Fibroblast of pulmonary artery (primary cell): ENCODE measurements around the gene TAGLN.
"Not testable (repeated sequence)": the region's sequence is repeated elsewhere in the genome, so short reads cannot be mapped to it uniquely, and the experiment has no call there.

Experiments
- DNase-seq: peaks from one replicate; pipeline ENCODE4 v3.0.0-alpha.2; 2010; ENCODE audit warnings: low read depth
- H3K4me3 ChIP-seq: replicated peaks from 2 replicates; pipeline ENCODE4 v1.5.1; 2011; ENCODE audit warnings: low read depth, mild to moderate bottlenecking, control low read depth, low read length, moderate library complexity
- TF ChIP-seq, protein P1 (sequence below): IDR thresholded peaks from 2 replicates; pipeline ENCODE4 v1.5.1; 2011; ENCODE audit warnings: mild to moderate bottlenecking, control low read depth, low read length, inconsistent platforms; ENCODE audit errors: missing control alignments

The TAGLN gene

GRCh38 chr11:117202386-117203068 lies 3.4 kb downstream of the TAGLN start:
- peak overlapping the region; percentile 67 for H3K4me3 ChIP-seq
- no peak for DNase-seq
- TF ChIP-seq, protein P1, sequence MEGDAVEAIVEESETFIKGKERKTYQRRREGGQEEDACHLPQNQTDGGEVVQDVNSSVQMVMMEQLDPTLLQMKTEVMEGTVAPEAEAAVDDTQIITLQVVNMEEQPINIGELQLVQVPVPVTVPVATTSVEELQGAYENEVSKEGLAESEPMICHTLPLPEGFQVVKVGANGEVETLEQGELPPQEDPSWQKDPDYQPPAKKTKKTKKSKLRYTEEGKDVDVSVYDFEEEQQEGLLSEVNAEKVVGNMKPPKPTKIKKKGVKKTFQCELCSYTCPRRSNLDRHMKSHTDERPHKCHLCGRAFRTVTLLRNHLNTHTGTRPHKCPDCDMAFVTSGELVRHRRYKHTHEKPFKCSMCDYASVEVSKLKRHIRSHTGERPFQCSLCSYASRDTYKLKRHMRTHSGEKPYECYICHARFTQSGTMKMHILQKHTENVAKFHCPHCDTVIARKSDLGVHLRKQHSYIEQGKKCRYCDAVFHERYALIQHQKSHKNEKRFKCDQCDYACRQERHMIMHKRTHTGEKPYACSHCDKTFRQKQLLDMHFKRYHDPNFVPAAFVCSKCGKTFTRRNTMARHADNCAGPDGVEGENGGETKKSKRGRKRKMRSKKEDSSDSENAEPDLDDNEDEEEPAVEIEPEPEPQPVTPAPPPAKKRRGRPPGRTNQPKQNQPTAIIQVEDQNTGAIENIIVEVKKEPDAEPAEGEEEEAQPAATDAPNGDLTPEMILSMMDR, result no peak

DNA sequence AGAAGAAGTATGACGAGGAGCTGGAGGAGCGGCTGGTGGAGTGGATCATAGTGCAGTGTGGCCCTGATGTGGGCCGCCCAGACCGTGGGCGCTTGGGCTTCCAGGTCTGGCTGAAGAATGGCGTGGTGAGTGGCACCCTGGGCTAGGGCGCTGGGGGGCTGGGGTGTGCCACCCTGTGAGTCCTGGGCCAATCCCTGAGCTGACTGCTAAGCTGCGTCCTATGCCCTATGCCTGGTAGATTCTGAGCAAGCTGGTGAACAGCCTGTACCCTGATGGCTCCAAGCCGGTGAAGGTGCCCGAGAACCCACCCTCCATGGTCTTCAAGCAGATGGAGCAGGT lies 3.9 kb downstream of the TAGLN start:
- H3K4me3 ChIP-seq, result no peak overlapping the region
- DNase-seq, result no peak
- TF ChIP-seq, protein P1, result no peak

DNA sequence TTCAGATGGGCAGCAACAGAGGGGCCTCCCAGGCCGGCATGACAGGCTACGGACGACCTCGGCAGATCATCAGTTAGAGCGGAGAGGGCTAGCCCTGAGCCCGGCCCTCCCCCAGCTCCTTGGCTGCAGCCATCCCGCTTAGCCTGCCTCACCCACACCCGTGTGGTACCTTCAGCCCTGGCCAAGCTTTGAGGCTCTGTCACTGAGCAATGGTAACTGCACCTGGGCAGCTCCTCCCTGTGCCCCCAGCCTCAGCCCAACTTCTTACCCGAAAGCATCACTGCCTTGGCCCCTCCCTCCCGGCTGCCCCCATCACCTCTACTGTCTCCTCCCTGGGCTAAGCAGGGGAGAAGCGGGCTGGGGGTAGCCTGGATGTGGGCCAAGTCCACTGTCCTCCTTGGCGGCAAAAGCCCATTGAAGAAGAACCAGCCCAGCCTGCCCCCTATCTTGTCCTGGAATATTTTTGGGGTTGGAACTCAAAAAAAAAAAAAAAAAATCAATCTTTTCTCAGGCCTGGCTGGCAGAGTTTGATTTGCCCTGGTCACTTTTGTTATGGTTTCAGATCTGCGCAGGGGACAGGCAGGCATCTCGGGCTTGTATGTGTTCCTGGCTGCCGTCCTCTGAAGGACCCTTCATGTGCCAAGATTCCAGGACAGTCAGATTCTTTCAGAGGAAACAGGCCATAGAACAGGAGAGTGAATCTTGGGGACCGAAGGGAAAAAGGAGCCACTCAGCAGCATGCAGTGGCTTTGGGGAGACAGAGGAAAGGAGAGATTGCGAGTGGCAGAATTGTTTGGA lies 5.3 kb downstream of the TAGLN start:
- no peak for DNase-seq
- no peak overlapping the region for H3K4me3 ChIP-seq
- TF ChIP-seq, protein P1, result no peak

GRCh38 chr11:117205211-117205818 lies 6.1 kb downstream of the TAGLN start:
- no peak for DNase-seq
- H3K4me3 ChIP-seq, result no peak overlapping the region
- TF ChIP-seq, protein P1, result no peak

DNA sequence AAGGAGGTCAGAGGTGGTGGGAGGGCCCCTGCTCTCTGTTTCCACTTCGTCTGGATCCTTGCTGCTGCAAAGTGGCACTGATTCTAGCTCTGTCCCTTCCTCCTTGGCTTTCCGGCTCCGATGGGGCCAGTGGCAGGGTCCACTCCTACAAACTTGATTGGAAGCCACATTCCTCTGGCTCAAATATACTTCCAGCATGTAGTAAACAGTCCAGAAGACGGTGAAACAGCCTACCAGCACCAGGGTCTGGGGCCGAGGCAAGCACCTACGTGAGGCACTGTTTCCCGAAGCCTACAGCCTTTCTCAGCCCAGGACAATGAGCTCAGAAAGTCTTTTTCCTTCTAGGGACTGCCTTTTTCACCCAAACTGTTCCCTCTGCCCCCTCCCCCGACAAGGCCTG lies 6.9 kb downstream of the TAGLN start:
- H3K4me3 ChIP-seq, result not testable (repeated sequence)
- peak; percentile 20 for DNase-seq

DNA sequence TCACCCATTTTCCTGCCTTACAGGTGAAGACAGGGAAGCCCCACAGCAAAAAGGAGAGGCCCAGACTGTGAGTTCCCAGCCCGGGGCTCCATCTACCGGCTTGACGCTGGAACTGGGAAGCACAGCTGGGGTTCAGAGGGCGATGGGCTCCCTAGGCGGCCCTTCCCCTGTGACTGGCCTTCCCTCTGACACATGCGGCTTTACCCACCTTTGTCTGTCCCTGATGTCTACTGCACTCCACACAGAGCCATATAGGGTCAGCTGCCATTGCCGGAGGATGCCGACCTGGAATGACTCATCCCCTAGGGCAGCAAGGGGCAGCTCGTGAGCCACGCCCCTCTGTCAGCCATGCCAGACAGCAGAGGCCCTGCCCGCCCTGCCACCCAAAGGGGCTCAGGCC lies 7.7 kb downstream of the TAGLN start:
- DNase-seq, H3K4me3 ChIP-seq: not testable (repeated sequence)

DNA sequence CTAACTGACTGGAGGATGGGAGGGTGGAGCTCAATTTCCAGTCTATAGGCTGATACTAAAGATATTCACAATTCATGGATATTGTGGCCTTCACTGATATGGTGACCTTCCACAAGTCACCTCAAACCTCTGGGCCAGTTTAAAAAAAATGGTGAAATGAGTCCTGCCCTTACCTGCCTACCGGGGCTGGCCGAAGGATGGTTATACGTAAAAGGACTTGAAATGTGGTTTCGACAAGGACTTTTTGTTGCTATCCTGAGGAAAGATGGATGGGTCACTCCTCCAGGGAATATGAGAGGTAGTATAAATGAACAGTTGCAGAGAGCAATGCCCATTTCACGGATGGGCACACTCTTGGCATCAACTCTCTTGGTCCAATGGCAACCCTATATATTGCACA lies 8.3 kb downstream of the TAGLN start:
- DNase-seq, H3K4me3 ChIP-seq: not testable (repeated sequence)

- not testable (repeated sequence) for H3K4me3 ChIP-seq, DNase-seq
These were observed 9.5 kb downstream of the TAGLN start for GRCh38 chr11:117208710-117209109.

GRCh38 chr11:117209351-117210125 lies 10.4 kb downstream of the TAGLN start:
- not testable (repeated sequence) for H3K4me3 ChIP-seq
- DNase-seq, result peak; percentile 45
